Measurements from ENCODE around the gene CAMTA1. TPM values are rescaled to one million over a fixed set of nuclear protein-coding genes. Genes with fewer than 3 reads are reported as not detected.

The CAMTA1 gene
- polyA plus RNA-seq, 1 of the 3 experiments (the other 2 are of a cell fraction), result 63.1 TPM

DNA sequence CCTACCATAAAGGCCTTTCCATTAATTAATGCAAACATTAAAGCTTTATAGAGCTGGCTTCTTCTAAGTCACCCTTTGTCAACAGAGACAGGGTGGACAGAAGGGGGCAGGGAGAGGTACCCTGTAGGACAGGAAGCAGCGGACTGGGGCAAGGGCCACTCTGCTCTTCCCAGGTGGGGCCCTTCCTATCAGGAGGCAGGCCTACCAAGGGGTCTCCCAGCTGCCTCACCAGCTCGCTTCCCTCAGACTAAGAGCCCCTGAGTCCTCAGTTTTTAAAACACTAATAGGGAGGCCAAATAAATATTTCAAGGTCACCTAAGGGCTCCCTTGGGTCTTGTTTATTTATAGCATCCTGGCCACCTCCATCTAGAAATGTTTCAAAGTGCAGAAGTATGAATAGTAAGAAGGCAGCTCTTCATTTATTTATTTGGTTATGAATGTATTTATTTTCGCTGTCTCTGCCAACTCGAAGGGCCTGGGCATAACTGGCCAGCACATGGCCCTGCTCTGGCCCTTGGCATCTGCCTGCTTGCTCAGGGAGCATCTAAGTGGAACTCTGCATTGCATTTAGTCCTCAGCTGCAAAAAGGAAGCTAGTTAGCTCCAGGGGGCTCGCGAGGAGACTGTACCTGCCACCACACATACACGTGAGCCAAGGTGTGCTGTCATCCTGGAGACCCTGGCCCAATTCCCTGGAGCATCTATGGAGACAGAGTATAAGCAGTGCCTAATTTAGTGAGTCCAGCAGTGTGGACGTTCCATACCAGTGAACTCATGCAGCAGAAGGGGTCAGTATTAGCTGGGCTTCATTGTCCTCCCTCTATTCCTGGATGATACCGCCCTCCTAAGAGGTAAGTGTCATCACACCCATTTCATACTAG, 590.8 kb downstream of the CAMTA1 start:
- Histone ChIP-seq H3K4me2 (no peak overlapping the region), H3K9me2 (no peaks in the 10 kb centered on the region), H3K9ac (no peak overlapping the region), H4K20me1 (ENCODE audit: insufficient read depth) (no peaks in the 10 kb centered on the region), H3K79me2 (ENCODE audit: insufficient read depth) (no peaks in the 10 kb centered on the region), H3F3A (replicated peaks; ENCODE audit: insufficient read depth) (peaks cover 6% of the 10 kb centered on the region), H3K4me3 (ENCODE audit: low read depth in 2 of 2, low read length in 1 of 2) (no peak overlapping the region), H3K9me3 (no peaks in the 10 kb centered on the region), H3K27ac (ENCODE audit: low read depth in 2 of 2, low read length in 1 of 2) (peak overlapping the region in 1 of 2 experiments; percentile 34; a peak in 1 of 4 replicates), H3K27me3 (ENCODE audit: insufficient read depth) (no peaks in the 10 kb centered on the region), H3K4me1 (ENCODE audit: control insufficient read depth in 1 of 2, insufficient read depth in 2 of 2, low read depth in 1 of 2, low read length in 1 of 2) (peaks cover 4 to 51% of the 10 kb centered on the region in 2 experiments; a peak in 3 of 4 replicates), H3K36me3 (replicated peaks in 1 of 2; ENCODE audit: control insufficient read depth in 1 of 2, insufficient read depth in 2 of 2, low read length in 1 of 2) (no peaks in the 10 kb centered on the region), H2AFZ (ENCODE audit: low read depth) (no peak overlapping the region)
- 91% methylated on average over 9 of the region's 9 CpGs for whole genome bisulfite sequencing (ENCODE audit: low lambda C conversion rate)
- TF ChIP-seq MEF2A (IDR thresholded peaks at IDR 0.05; ENCODE audit: borderline replicate concordance, low read depth), result no peak
- TF ChIP-seq SIN3A (IDR thresholded peaks at IDR 0.05; ENCODE audit: borderline replicate concordance, low read depth, low read length), result no peak
- no peak for TF ChIP-seq POLR2AphosphoS5 (IDR thresholded peaks at IDR 0.05; ENCODE audit: low read depth, low read length)
- no peak for TF ChIP-seq GABPA (IDR thresholded peaks at IDR 0.05; ENCODE audit: low read depth)
- no peak for TF ChIP-seq TAF1 (IDR thresholded peaks at IDR 0.05; ENCODE audit: borderline replicate concordance, low read depth, low read length)
- no peak for TF ChIP-seq EP300 (IDR thresholded peaks at IDR 0.05; ENCODE audit: borderline replicate concordance in 1 of 2, low read depth in 1 of 2, low read length in 1 of 2)
- no peak for TF ChIP-seq NRF1 (IDR thresholded peaks at IDR 0.05; ENCODE audit: low read depth, low read length)
- ChIA-PET CTCF (interaction anchor here (1.4 kb wide), 1 partner anchor 178 kb away, joined by 3 read pairs; no protein-coding TSS in a partner anchor), POLR2A (interaction anchor here (0.6 kb wide), 1 partner anchor 224 kb away, joined by 3 read pairs; no protein-coding TSS in a partner anchor)
- DNase-seq, result no peak

DNA sequence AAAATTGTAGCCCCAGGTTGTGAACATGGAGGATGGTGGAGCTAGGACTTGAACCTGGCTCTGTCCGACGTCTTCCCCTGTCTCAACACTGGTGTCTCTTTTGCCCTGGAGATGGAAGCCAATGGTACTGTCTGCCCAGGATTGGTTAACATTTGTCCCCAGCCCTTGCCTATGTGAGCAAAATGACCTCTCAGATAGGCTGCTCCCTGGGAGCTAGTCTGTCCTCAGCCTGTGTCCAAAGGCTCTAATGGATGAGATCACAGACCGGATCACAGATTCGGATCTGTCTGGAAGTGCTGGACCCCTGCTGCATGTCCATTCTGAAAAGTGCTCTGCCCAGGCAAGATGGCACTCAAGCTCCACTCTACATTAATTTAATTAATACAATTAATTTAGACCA, 591.4 kb downstream of the CAMTA1 start:
- Histone ChIP-seq H3K4me3 (ENCODE audit: low read depth in 2 of 2, low read length in 1 of 2) (no peak overlapping the region), H2AFZ (ENCODE audit: low read depth) (no peak overlapping the region), H3K27me3 (ENCODE audit: insufficient read depth) (no peaks in the 10 kb centered on the region), H3K4me2 (no peak overlapping the region), H3K27ac (ENCODE audit: low read depth in 2 of 2, low read length in 1 of 2) (no peak overlapping the region; a peak in 1 of 4 replicates), H3K9ac (no peak overlapping the region), H3K9me3 (no peaks in the 10 kb centered on the region), H3F3A (replicated peaks; ENCODE audit: insufficient read depth) (peaks cover 6% of the 10 kb centered on the region), H3K79me2 (ENCODE audit: insufficient read depth) (no peaks in the 10 kb centered on the region), H4K20me1 (ENCODE audit: insufficient read depth) (no peaks in the 10 kb centered on the region), H3K9me2 (no peaks in the 10 kb centered on the region), H3K36me3 (replicated peaks in 1 of 2; ENCODE audit: control insufficient read depth in 1 of 2, insufficient read depth in 2 of 2, low read length in 1 of 2) (no peaks in the 10 kb centered on the region), H3K4me1 (ENCODE audit: control insufficient read depth in 1 of 2, insufficient read depth in 2 of 2, low read depth in 1 of 2, low read length in 1 of 2) (peaks cover 4 to 51% of the 10 kb centered on the region in 2 experiments; a peak in 3 of 4 replicates)
- TF ChIP-seq FOXM1 (IDR thresholded peaks at IDR 0.05; ENCODE audit: low read depth), result no peak
- TF ChIP-seq TCF12 (IDR thresholded peaks at IDR 0.05), result no peak
- no peak for TF ChIP-seq FOXJ3 (CRISPR knock-in tag; IDR thresholded peaks at IDR 0.05)
- TF ChIP-seq, protein P1, sequence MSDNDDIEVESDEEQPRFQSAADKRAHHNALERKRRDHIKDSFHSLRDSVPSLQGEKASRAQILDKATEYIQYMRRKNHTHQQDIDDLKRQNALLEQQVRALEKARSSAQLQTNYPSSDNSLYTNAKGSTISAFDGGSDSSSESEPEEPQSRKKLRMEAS (IDR thresholded peaks at IDR 0.05; ENCODE audit: low read depth), result no peak
- TF ChIP-seq YY1 (IDR thresholded peaks at IDR 0.05; ENCODE audit: low read depth), result no peak
- TF ChIP-seq, protein P2, sequence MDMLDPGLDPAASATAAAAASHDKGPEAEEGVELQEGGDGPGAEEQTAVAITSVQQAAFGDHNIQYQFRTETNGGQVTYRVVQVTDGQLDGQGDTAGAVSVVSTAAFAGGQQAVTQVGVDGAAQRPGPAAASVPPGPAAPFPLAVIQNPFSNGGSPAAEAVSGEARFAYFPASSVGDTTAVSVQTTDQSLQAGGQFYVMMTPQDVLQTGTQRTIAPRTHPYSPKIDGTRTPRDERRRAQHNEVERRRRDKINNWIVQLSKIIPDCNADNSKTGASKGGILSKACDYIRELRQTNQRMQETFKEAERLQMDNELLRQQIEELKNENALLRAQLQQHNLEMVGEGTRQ (IDR thresholded peaks at IDR 0.05; ENCODE audit: borderline replicate concordance, low read depth, low read length), result no peak
- no peak for TF ChIP-seq FOSL2 (IDR thresholded peaks at IDR 0.05; ENCODE audit: borderline replicate concordance, low read depth)
- TF ChIP-seq SMC3 (IDR thresholded peaks at IDR 0.05; ENCODE audit: low read depth, low read length), result no peak
- no peak for TF ChIP-seq RAD21 (IDR thresholded peaks at IDR 0.05; ENCODE audit: low read length)
- no peak for TF ChIP-seq NRF1 (IDR thresholded peaks at IDR 0.05; ENCODE audit: low read depth, low read length)
- no peak for TF ChIP-seq TEAD4 (IDR thresholded peaks at IDR 0.05; ENCODE audit: borderline replicate concordance, insufficient read depth)
- TF ChIP-seq POLR2AphosphoS5 (IDR thresholded peaks at IDR 0.05; ENCODE audit: low read depth, low read length), result no peak
- TF ChIP-seq GABPA (IDR thresholded peaks at IDR 0.05; ENCODE audit: low read depth), result no peak
- TF ChIP-seq NFIC (IDR thresholded peaks at IDR 0.05; ENCODE audit: borderline replicate concordance), result no peak
- TF ChIP-seq, protein P3, sequence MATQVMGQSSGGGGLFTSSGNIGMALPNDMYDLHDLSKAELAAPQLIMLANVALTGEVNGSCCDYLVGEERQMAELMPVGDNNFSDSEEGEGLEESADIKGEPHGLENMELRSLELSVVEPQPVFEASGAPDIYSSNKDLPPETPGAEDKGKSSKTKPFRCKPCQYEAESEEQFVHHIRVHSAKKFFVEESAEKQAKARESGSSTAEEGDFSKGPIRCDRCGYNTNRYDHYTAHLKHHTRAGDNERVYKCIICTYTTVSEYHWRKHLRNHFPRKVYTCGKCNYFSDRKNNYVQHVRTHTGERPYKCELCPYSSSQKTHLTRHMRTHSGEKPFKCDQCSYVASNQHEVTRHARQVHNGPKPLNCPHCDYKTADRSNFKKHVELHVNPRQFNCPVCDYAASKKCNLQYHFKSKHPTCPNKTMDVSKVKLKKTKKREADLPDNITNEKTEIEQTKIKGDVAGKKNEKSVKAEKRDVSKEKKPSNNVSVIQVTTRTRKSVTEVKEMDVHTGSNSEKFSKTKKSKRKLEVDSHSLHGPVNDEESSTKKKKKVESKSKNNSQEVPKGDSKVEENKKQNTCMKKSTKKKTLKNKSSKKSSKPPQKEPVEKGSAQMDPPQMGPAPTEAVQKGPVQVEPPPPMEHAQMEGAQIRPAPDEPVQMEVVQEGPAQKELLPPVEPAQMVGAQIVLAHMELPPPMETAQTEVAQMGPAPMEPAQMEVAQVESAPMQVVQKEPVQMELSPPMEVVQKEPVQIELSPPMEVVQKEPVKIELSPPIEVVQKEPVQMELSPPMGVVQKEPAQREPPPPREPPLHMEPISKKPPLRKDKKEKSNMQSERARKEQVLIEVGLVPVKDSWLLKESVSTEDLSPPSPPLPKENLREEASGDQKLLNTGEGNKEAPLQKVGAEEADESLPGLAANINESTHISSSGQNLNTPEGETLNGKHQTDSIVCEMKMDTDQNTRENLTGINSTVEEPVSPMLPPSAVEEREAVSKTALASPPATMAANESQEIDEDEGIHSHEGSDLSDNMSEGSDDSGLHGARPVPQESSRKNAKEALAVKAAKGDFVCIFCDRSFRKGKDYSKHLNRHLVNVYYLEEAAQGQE (IDR thresholded peaks at IDR 0.05; ENCODE audit: low read depth, low read length), result no peak
- TF ChIP-seq, protein P4, sequence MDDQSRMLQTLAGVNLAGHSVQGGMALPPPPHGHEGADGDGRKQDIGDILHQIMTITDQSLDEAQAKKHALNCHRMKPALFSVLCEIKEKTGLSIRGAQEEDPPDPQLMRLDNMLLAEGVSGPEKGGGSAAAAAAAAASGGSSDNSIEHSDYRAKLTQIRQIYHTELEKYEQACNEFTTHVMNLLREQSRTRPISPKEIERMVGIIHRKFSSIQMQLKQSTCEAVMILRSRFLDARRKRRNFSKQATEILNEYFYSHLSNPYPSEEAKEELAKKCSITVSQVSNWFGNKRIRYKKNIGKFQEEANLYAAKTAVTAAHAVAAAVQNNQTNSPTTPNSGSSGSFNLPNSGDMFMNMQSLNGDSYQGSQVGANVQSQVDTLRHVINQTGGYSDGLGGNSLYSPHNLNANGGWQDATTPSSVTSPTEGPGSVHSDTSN (IDR thresholded peaks at IDR 0.05), result no peak
- no peak for TF ChIP-seq MEF2A (IDR thresholded peaks at IDR 0.05; ENCODE audit: borderline replicate concordance, low read depth)
- TF ChIP-seq ELF1 (IDR thresholded peaks at IDR 0.05), result no peak
- no peak for TF ChIP-seq RFX5 (IDR thresholded peaks at IDR 0.05; ENCODE audit: low read length)
- ChIA-PET CTCF (interaction anchor here (1.4 kb wide), 1 partner anchor 177 kb away, joined by 3 read pairs; no protein-coding TSS in a partner anchor), POLR2A (interaction anchor here (0.6 kb wide), 1 partner anchor 225 kb away, joined by 3 read pairs; no protein-coding TSS in a partner anchor)
- no peak for DNase-seq
- 97% methylated on average over 4 of the region's 4 CpGs for WGBS (ENCODE audit: low lambda C conversion rate)
